Breast epithelium (tissue), 4 donors: ENCODE data around the gene SLC52A1. TPM values are rescaled to one million over a fixed set of nuclear protein-coding genes. Genes with fewer than 3 reads are reported as not detected.
"Not testable (repeated sequence)": the region's sequence is repeated elsewhere in the genome, so short reads cannot be mapped to it uniquely, and the experiment has no call there.

ENCODE experiments used
- DNase-seq, 2 donors: peaks; one replicate each; pipeline ENCODE4 v3.0.0-alpha.2; 2019; ENCODE audit warnings: low spot score in 2 of 2
- H3K27ac ChIP-seq, 2 donors: fragments of 200-600 bp; sonication (generic) in 1 of 2; one replicate each; pipeline ENCODE4 v1.5.1; 2016 to 2019; ENCODE audit warnings: mild to moderate bottlenecking in 1 of 2
- H3K27me3 ChIP-seq, 2 donors: fragments of 200-600 bp; sonication (generic) in 1 of 2; one replicate each; pipeline versions ENCODE4 v1.5.1 to v1.6.0; 2017 to 2019; ENCODE audit warnings: control low read depth in 1 of 2, mild to moderate bottlenecking in 1 of 2
- H3K36me3 ChIP-seq: fragments of 200-600 bp; one replicate; pipeline ENCODE4 v1.5.1; 2019
- H3K4me1 ChIP-seq, 2 donors: fragments of 200-600 bp; sonication (generic); one replicate each; pipeline ENCODE4 v1.5.1; 2016 to 2019; ENCODE audit warnings: control low read depth in 1 of 2
- H3K4me3 ChIP-seq, 3 donors: fragments of 200-600 bp; sonication (generic); 1 replicate in 2 of 3; 2 replicates in 1 of 3; pipeline ENCODE4 v1.5.1; 2016 to 2019; ENCODE audit warnings: mild to moderate bottlenecking in 3 of 3, moderate library complexity in 2 of 3
- H3K9me3 ChIP-seq, 2 donors: fragments of 200-600 bp; sonication (generic) in 1 of 2; one replicate each; pipeline ENCODE4 v1.5.1; 2016 to 2019; ENCODE audit warnings: control low read depth in 1 of 2
- POLR2A ChIP-seq: fragments of 450-650 bp; IDR thresholded peaks from one replicate; pipeline ENCODE4 v1.6.1; 2016; ENCODE audit warnings: antibody characterized with exemption, mild to moderate bottlenecking, moderate library complexity
- POLR2AphosphoS5 ChIP-seq, 3 donors: sonication (generic); formaldehyde crosslinking; IDR thresholded peaks; one replicate each; pipeline ENCODE4 v1.6.1; 2017; ENCODE audit warnings: antibody characterized with exemption in 3 of 3
- intact Hi-C: fragments of 100-400 bp; cut with DNase I; formaldehyde crosslinking; loops from one replicate; pipeline ENCODE4 v1.15.1; 2023; ENCODE audit warnings: low total_unique reads
- total RNA-seq, 3 donors: library from RNA; depleted of rRNA; stranded (reverse); fragments of >200 nt; gene quantifications; one replicate each; pipeline ENCODE4 v1.1.0, GENCODE V29; 2016
- TF ChIP-seq, protein P1 (sequence below), 3 donors: fragments of 450-650 bp; IDR thresholded peaks; one replicate each; pipeline ENCODE4 v1.5.1; 2016 to 2017; ENCODE audit warnings: antibody characterized with exemption in 3 of 3, mild to moderate bottlenecking in 3 of 3, moderate library complexity in 3 of 3

SLC52A1 gene
- total RNA-seq, 3 donors from 2014 or later, result 0.29 to 0.98 (median 0.32) TPM

DNA sequence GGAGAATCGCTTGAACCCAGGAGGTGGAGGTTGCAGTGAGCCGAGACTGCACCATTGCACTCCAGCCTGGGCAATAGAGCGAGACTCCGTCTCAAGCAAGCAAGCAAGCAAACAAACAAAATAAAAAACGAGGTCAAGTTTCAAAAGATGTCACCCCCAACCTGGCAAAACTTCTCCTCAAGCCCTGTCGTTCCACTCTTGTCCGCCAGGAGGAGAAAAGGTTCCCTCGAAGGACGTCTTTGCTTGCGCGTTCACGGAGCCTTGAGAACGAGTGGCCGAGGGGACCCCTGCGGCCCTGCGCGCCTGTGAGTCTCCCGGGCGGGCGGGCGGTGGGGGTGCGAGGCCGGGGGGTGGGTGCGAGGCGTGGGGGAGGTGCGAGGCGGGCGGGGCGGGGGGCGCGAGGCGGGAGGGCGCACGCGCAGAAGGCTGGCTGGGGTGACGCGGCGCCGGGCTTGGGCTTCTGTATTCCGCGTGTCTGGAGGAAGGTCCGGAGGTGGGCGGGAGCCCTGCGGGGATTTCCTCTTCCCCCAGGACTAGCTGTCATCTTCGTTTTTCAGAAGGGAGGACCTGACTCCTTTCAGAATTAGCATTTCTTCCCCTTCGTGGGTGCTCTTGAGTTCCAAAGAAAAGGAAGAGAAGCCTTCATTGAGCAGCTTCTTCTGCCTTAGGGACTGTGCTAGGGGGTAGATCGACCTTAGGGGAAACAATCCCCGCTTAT lies 3.7 kb downstream of the SLC52A1 start:
- Histone ChIP-seq H3K9me3 (no peaks in the 10 kb centered on the region), H3K4me3 (peak overlapping the region; percentile 42 to 74 (median 60)), H3K36me3 (no peaks in the 10 kb centered on the region), H3K27ac (peak overlapping the region; percentile 70 to 74), H3K4me1 (no peaks in the 10 kb centered on the region), H3K27me3 (no peaks in the 10 kb centered on the region)
- intact Hi-C loops, result no loop called here
- TF ChIP-seq POLR2A, result no peak
- TF ChIP-seq POLR2AphosphoS5 (IDR thresholded peaks at IDR 0.05), result peak in 1 of 3 donors; percentile 15
- TF ChIP-seq, protein P1, sequence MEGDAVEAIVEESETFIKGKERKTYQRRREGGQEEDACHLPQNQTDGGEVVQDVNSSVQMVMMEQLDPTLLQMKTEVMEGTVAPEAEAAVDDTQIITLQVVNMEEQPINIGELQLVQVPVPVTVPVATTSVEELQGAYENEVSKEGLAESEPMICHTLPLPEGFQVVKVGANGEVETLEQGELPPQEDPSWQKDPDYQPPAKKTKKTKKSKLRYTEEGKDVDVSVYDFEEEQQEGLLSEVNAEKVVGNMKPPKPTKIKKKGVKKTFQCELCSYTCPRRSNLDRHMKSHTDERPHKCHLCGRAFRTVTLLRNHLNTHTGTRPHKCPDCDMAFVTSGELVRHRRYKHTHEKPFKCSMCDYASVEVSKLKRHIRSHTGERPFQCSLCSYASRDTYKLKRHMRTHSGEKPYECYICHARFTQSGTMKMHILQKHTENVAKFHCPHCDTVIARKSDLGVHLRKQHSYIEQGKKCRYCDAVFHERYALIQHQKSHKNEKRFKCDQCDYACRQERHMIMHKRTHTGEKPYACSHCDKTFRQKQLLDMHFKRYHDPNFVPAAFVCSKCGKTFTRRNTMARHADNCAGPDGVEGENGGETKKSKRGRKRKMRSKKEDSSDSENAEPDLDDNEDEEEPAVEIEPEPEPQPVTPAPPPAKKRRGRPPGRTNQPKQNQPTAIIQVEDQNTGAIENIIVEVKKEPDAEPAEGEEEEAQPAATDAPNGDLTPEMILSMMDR (IDR thresholded peaks at IDR 0.05), result peak; percentile 78 to 85 (median 84)
- peak; percentile 70 to 75 for DNase-seq

- H3K9me3 ChIP-seq, DNase-seq, H3K4me1 ChIP-seq, intact Hi-C loops, H3K27me3 ChIP-seq, H3K36me3 ChIP-seq, H3K27ac ChIP-seq, H3K4me3 ChIP-seq: not testable (repeated sequence)
Measured at GRCh38 chr17:5030168-5030567, 5.1 kb downstream of the SLC52A1 start.

- H3K27ac ChIP-seq, result no peak overlapping the region
Measured at GRCh38 chr17:5027916-5028315, 7.3 kb downstream of the SLC52A1 start.

GRCh38 chr17:5027299-5027698 lies 7.9 kb downstream of the SLC52A1 start:
- Histone ChIP-seq H3K9me3 (no peaks in the 10 kb centered on the region), H3K4me1 (no peaks in the 10 kb centered on the region), H3K27ac (no peak overlapping the region), H3K36me3 (peaks cover 6% of the 10 kb centered on the region), H3K4me3 (no peak overlapping the region), H3K27me3 (no peaks in the 10 kb centered on the region)
- intact Hi-C loops, result no loop called here
- DNase-seq, result no peak
- TF ChIP-seq POLR2A (no peak), POLR2AphosphoS5 (IDR thresholded peaks at IDR 0.05) (no peak)
- TF ChIP-seq, protein P1 (IDR thresholded peaks at IDR 0.05), result no peak

More at GRCh38 chr17:5027916-5028315, 7.3 kb downstream of the SLC52A1 start:
- Histone ChIP-seq H3K36me3 (peaks cover 5% of the 10 kb centered on the region), H3K4me1 (no peaks in the 10 kb centered on the region), H3K9me3 (no peaks in the 10 kb centered on the region), H3K4me3 (no peak overlapping the region), H3K27me3 (no peaks in the 10 kb centered on the region)
- TF ChIP-seq, protein P1 (IDR thresholded peaks at IDR 0.05), result no peak
- TF ChIP-seq POLR2A (no peak), POLR2AphosphoS5 (IDR thresholded peaks at IDR 0.05) (no peak)
- no peak for DNase-seq
- intact Hi-C loops, result no loop called here

- no peaks in the 10 kb centered on the region for H3K9me3 ChIP-seq
- H3K4me1 ChIP-seq, result no peaks in the 10 kb centered on the region
- H3K27ac ChIP-seq, result no peak overlapping the region
- intact Hi-C loops, result no loop called here
- H3K27me3 ChIP-seq, result no peaks in the 10 kb centered on the region
- no peak for TF ChIP-seq POLR2A
- TF ChIP-seq, protein P1 (IDR thresholded peaks at IDR 0.05), result no peak
- no peak for TF ChIP-seq POLR2AphosphoS5 (IDR thresholded peaks at IDR 0.05)
- no peak for DNase-seq
- H3K36me3 ChIP-seq, result peaks cover 16% of the 10 kb centered on the region
- H3K4me3 ChIP-seq, result no peak overlapping the region
Measured at GRCh38 chr17:5024604-5025003, 10.6 kb downstream of the SLC52A1 start.
